ENCODE data around the gene CTXND2. TPM values are rescaled to one million over a fixed set of nuclear protein-coding genes. Genes with fewer than 3 reads are reported as not detected.

The CTXND2 gene
- total RNA-seq, 1 donor from 2014 or later: 0.10 TPM

Other genes with a start within 250 kb of the CTXND2 start
- gene GOLPH3L, start 190.0 kb upstream of the CTXND2 start, total RNA-seq: 14.3 TPM
- gene HORMAD1, start 166.2 kb upstream of the CTXND2 start, total RNA-seq: 0.39 TPM
- 54.9 TPM for gene CTSS, start 121.4 kb upstream of the CTXND2 start, total RNA-seq
- gene CTSK, start 78.9 kb upstream of the CTXND2 start, total RNA-seq: 177 TPM
- 48.4 TPM for gene ARNT, start 10.5 kb upstream of the CTXND2 start, total RNA-seq
- gene SETDB1, start 39.2 kb downstream of the CTXND2 start, total RNA-seq: 36.5 TPM
- 43.7 TPM for gene CERS2, start 87.7 kb downstream of the CTXND2 start, total RNA-seq
- gene ANXA9, start 95.2 kb downstream of the CTXND2 start, total RNA-seq: 4.7 TPM
- gene MINDY1, start 119.8 kb downstream of the CTXND2 start, total RNA-seq: 19.4 TPM
- gene PRUNE1, start 121.3 kb downstream of the CTXND2 start, total RNA-seq: 11.4 TPM
- gene BNIPL, start 149.4 kb downstream of the CTXND2 start, total RNA-seq: 37.0 TPM
- 1.8 TPM for gene C1orf56, start 160.6 kb downstream of the CTXND2 start, total RNA-seq
- 59.2 TPM for gene CDC42SE1, start 172.5 kb downstream of the CTXND2 start, total RNA-seq
- 3.1 TPM for gene MLLT11, start 173.3 kb downstream of the CTXND2 start, total RNA-seq
- gene GABPB2, start 183.6 kb downstream of the CTXND2 start, total RNA-seq: 14.0 TPM

All from skin of body (tissue), 1 donor.